H54 (cell line): ENCODE measurements around the gene INPP4A.

ENCODE experiments used
- DNase-seq: peaks from one replicate; pipeline ENCODE4 v3.0.0; 2011; ENCODE audit warnings: low spot score, mixed read lengths; ENCODE audit not compliant: insufficient read length
- FAIRE-seq: peaks from 3 replicates; lab custom pipeline; 2011; peaks lifted over from hg19 to GRCh38; lab: Jason Lieb, UNC
- POLR2A ChIP-seq: IDR thresholded peaks from 2 replicates; pipeline ENCODE4 v1.6.1; 2011; ENCODE audit warnings: low read depth, mild to moderate bottlenecking, low read length

The INPP4A gene

DNA sequence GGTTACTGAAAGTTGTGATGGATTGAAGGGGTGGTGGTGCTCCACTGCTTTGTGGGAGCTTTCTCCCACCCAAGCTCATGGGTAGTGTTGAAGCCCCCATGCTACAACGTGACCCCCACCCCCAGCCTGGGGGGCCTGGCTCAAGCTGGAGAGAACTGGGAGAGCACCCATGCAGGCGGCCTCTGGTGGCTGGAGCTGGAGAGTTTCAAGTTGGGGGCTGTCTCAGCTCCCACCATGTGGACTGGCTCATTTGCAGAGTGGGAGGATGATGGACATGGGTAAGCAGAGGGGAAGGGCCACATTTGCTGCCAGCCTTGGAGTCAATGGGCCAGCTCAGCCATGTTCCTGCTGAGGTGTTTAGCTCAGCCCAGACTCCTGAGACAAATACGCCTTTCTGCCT, 62.8 kb downstream of the INPP4A start:
- TF ChIP-seq POLR2A = no peak
- FAIRE-seq = no peak
- DNase-seq = no peak

DNA sequence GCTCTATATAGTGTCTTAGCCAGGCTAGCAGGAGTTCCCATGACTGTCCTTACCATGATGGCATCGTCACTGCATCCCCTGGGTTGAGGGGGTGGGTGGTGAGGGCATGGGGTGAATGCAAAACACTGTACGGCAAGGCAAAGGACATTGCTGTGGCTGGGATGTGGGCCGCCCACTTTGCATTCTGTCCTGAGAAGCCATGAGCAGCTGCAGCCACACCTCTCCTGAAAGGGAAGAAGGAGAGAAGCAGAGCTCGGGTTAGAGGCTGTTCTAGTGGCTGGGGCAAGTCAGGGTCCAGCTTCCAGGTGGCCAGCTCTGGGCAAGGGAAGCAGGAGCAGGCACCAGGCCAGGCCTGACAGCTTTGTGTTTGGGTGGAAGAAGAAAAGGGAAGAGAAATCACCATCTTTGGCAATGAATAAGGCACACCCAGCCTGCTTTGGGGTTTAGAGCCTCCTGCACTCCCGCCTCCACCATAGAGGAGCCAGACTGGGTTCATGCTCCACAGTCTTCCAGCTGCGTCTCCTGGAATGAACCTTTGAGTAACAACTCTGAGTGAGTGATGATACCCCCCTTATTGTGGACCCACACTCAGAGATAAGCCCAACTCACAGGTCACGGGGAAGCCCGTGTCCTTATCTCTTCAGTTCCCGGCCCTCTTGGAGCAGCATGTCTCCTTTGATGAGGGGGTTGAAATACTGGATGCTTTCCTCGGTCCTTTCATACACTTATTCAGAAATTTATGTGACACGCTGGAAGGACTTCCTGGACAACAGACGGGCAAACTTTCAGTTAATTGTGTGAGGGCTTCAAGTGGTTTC, 63.4 kb downstream of the INPP4A start:
- DNase-seq = no peak
- no peak for FAIRE-seq
- TF ChIP-seq POLR2A = no peak

DNA sequence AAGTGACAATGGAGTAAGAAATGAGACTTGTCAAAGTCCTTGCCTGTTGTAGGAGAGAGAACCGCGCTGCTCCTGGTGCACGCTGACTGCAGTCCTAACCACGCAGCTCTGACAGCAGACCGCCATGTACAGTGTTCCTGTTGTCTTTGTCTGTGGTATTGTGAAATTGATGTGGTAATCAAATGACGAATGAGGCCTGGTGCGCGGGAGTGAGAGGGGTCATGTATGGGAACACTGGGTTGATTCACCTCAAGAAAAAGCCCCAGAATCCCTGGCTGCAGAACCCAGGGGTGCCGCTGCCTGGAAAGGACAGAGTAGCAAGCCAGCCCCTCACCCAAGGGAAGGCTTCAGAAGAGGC, 64.0 kb downstream of the INPP4A start:
- FAIRE-seq (no peak), DNase-seq (no peak)

DNA sequence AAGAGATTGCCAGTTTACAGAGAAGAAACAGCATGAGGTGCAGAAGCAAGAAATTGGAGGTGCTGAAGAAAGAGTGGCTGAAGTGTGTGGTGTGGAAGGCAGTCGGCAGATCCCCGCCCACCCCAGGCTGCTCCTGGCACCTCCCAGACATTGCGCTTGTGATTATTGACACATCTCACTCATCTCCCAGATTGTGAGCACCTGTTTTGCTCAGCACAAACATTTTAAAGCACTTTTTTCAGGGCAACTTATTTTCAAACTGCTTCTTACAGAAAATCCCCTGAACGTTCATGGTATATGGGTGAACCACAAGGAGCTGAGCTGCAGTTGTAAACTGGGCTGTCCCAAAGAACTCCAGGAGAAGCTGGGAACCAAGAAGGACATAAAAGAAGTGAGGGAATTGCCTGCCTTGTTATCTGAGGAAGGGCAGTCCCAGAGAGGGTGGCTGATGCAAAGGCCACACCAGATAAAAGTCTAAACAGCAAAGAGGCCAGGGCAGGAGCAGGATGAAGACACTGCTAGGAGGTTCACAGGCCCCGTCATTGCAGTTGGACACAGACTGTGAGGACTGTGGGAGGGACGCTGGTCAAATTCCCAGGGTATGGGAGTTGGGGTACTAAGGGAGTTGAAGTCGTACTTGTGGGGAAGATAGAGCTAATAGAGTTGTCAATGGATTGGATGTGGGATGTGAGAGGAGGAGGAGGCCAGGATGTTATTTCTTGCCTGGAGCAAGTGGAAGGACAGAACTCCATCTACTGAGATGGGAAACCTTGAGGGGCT, 65.1 kb downstream of the INPP4A start:
- FAIRE-seq = no peak
- no peak for TF ChIP-seq POLR2A
- no peak for DNase-seq

More for the DNA sequence above, 64.0 kb downstream of the INPP4A start:
- no peak for TF ChIP-seq POLR2A

DNA sequence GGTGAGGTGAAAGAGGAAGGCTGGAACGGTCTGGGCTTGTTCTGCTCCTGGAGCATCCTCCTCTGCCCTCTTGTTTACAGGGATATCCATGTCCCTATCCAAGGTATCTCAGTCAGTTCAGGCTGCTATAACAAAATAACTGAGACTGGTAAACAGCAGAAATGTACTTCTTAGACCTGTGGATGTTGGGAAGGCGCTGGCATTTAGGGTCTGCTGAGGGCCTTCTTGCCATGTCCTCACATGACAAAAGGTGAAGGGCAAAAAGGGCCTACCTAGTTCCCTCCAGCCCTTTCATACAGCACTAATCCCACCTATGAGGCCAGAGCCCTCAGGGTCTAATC, 65.6 kb downstream of the INPP4A start:
- TF ChIP-seq POLR2A = no peak
- FAIRE-seq (no peak), DNase-seq (no peak)

DNA sequence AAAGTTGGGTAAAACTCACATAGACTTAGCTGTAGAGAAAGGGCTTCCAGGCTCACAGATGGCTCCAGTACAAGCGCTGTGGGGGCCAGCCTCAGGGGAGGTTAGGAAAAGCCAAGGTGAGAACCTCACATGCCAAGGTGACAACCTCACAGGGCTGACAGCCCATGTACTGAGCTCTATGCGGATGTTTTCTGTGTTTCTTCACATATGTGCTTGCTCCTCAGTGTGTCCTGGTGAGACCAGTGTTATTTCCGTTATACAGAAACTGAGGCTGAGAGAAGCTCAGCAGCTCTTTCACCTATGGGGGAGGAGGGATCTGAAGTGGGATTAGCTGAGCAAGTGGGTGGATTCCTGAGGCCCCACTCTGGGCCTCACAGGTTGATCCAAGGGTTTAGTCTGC, 67.3 kb downstream of the INPP4A start:
- TF ChIP-seq POLR2A = no peak
- DNase-seq (no peak), FAIRE-seq (no peak)

DNA sequence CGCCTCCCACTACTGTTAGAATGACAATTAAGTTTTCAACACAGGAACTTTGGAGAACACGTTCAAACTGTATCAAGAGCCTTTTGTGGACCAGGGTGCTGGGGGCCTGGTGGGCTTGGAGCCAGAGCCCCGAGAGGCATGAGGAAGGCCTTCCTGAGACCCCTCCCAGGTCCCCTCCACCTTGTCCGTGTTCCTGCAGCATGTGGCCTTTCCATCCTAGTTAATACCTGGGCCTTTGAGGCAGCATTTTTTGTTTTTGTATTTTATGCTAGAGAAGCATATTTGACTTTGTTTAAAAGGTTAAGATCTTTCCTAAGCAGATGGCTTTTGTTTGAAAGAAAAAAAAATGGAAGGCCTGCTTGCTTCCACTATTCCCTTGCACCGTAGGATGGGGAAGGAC, 68.0 kb downstream of the INPP4A start:
- FAIRE-seq (no peak), DNase-seq (no peak)
- no peak for TF ChIP-seq POLR2A

DNA sequence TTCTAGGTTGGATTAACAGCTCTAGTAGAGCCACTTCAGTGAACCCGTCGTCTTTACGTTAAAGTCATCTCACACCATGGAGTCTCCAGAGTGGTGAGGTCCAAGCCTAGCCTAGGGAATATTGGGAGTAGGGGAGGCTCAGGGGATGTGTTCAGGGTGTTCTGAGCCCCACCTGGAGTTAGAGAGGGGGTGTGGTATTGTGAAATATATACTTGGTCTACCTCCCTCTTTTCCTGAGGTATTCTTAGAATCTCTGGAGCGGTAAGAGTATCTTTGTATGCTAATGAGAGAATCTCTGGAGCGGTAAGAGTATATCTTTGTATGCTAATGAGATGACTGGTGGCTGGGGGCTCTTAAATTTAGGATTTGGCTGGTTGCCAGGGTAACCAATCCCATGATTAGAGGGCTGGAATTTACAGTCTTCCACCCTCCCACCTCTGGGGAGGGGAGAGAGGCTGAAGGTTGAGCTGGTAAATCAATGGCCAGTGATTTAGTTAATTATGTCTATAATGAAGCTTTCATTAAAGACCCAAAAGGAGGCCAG, 69.5 kb downstream of the INPP4A start:
- FAIRE-seq (no peak), DNase-seq (no peak)
- TF ChIP-seq POLR2A = no peak

DNA sequence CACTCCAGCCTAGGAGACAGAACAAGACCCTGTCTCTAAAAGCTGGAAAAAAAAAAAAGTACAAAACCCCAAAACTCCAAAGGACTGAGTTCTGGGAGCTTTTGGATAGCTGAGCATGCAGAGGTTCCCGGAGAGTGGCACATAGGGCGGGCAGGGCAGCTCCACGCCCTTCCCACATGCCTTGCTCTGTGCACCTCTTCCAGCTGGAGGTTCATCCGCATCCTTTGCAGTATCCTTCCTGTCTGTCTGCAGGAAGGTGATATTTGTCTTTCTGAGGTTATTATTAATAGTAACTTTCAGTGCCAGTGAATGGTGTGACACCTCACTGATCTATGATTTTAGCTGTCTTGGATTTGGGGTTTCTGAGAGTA, 70.2 kb downstream of the INPP4A start:
- no peak for DNase-seq
- FAIRE-seq = no peak
- TF ChIP-seq POLR2A = no peak

DNA sequence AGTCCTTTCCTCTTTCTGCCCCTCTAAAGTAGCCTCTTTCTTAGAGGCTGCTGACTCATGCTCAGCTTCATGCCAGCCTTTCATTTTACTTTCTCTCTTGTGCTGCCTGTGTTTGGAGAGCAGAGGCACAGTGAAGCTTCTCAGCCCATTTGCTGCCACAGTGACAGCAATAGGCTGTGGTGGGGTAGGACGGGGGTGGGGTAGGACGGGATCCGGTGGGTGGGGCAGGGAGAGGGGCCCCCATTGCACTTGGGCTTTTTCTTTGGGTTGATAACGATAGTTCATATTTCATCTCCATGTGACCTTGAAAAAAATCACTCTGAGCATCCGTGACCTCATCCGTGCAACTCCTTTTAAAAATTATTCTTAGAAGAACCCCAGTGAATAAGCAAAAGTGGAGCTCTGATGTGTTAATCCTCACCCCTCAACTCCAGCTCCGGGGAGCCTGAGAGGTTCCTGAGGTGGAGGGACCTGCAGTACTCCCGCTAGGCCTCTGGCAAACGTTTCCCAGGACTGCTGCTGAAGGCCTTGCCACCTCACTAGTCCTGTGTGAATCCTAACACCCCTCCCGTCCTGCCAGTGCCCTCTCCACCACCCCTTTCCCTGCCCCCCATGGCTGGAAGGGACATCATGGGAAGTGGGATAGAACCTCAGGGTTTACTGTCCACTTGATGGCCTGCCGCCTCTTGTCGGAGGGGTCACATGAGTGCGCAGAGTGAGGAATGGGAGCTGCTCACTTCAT, 70.8 kb downstream of the INPP4A start:
- TF ChIP-seq POLR2A = no peak
- no peak for FAIRE-seq
- peak; percentile 38 for DNase-seq

DNA sequence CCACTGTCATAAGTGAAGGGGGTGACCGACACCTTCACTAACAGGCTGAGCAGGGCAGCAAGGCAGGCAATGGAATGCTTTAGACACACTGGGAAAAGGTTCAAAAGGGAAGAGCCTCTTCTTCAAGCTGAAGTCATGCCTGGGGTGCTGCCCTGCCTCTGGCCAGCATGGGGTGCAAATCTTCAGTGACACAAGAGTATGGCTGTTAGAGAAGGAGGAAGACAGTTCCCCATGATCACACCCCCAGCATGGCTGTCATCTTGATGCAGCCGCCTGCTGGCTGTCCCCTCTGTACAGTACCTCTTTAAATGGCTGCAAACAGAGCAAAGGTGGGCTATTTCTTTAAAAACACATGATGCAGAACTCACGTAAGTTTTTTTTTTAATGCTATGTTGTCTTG, 71.9 kb downstream of the INPP4A start:
- DNase-seq (no peak), FAIRE-seq (no peak)
- TF ChIP-seq POLR2A = no peak

DNA sequence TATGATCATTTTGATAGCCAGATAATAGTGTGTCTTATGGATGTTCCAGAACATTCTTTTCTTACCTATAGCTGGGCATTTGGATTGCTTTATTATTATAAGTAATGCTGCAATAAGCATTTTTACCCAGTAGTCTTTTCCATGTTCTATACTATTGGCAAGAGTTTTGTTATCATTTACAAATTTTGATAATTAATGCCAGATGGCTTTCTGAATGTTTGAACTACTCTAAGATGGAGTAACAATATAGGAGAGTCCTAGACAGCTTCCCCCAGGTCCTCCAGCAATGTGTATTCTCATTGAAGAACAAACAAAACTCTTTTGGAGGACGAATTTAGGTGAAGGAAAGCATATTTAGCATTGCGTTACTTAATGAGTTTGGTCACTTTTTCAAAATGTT, 73.0 kb downstream of the INPP4A start:
- FAIRE-seq = no peak

DNA sequence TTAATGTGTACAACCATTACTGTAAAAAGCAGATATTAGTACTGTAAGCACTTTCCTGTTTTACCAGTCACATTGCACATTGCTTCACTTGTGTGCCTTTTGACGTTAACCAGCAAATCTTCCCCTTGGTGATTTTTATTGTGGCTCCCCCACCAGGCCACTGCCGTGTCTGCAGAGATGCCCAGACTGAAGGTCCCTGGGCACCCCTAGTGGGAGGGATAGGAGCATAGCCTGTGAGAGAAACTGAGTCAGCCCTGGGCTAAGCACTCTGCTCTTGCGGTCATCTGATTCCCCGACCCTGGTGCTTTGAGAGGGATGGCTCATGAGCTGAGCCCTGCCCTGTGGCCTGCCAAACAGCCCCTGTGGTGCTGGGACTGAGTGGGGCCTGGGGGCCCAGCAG, 73.4 kb downstream of the INPP4A start:
- TF ChIP-seq POLR2A = no peak
- DNase-seq (no peak), FAIRE-seq (no peak)

More for the DNA sequence above, 73.0 kb downstream of the INPP4A start:
- no peak for TF ChIP-seq POLR2A
- no peak for DNase-seq

DNA sequence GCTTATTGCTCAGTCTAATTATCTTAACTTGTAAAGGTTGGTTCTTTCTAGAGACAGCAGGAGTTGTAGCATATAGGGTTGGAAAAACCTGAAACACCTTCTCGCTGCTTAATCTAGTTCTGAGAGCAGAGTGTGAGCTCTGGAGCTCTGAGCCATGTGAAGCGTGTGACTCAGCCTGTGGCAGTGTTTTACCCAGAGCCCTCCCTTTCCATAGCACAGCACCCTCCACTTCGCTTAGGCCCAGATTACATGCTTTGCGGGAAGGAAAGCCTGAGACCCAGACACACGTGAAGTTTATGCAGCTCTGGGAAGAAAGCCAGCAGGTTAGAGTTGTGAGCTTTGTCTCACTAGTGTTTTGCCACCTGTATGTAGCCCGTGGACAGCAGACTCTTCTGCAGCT, 74.5 kb downstream of the INPP4A start:
- TF ChIP-seq POLR2A = no peak
- DNase-seq (no peak), FAIRE-seq (no peak)

DNA sequence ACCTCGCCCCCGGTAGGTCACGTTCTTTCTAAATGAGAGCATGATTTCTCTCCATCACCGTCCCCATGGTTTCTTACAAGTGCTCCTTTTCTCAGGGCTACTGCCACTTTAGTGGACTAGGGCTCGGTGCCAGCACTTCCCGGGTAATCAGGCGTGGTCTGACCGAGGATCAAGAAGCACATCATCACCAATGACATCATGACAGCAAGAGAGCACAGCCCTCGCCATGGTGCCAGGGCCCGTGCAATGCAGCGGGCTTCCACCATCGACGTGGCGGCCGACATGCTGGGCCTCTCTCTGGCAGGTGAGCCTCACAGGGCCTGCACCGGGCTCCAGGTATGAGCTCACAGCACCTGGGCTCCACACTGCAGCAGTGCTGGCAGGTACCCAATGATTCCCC, 75.2 kb downstream of the INPP4A start:
- no peak for TF ChIP-seq POLR2A
- FAIRE-seq = no peak

More for the DNA sequence above, 75.2 kb downstream of the INPP4A start:
- no peak for DNase-seq
